HepG2 (cell line): Measurements from ENCODE around the gene TPRN. TPM values are rescaled to one million over a fixed set of nuclear protein-coding genes. Genes with fewer than 3 reads are reported as not detected.

Experiments used
- HHEX ChIP-seq: IDR thresholded peaks from 2 replicates; pipeline ENCODE4 v1.6.1; 2016; ENCODE audit warnings: control low read depth
- HOXA3 ChIP-seq: sonication (generic); formaldehyde crosslinking; IDR thresholded peaks from 2 replicates; pipeline ENCODE4 v1.5.0; 2020; ENCODE audit warnings: missing genetic modification reagents
- KDM6A ChIP-seq: IDR thresholded peaks from 2 replicates; pipeline ENCODE4 v1.6.1; 2016; ENCODE audit warnings: low read depth
- WIZ ChIP-seq: sonication (generic); formaldehyde crosslinking; IDR thresholded peaks from 2 replicates; pipeline ENCODE4 v1.5.1; 2020; ENCODE audit warnings: mild to moderate bottlenecking, missing genetic modification reagents
- ZKSCAN8 ChIP-seq: IDR thresholded peaks from 2 replicates; pipeline ENCODE4 v1.6.1; 2016; ENCODE audit warnings: borderline replicate concordance, missing genetic modification reagents, missing compliant biosample characterization
- ZNF33B ChIP-seq: sonication (generic); formaldehyde crosslinking; IDR thresholded peaks from 2 replicates; pipeline ENCODE4 v1.5.1; 2020; ENCODE audit warnings: mild to moderate bottlenecking, missing genetic modification reagents
- ZNF589 ChIP-seq: sonication (generic); formaldehyde crosslinking; conservative IDR thresholded peaks from 2 replicates; pipeline ENCODE4 v1.8.0; 2022; ENCODE audit warnings: mild to moderate bottlenecking, moderate library complexity, missing genetic modification reagents
- ZNF75D ChIP-seq: sonication (generic); formaldehyde crosslinking; IDR thresholded peaks from 2 replicates; pipeline ENCODE4 v1.8.1; 2023; ENCODE audit warnings: missing genetic modification reagents, mild to moderate bottlenecking, borderline replicate concordance
- polyA plus RNA-seq, 8 experiments: library from polyadenylated mRNA; depleted of rRNA in 3 of 8; stranded (reverse) in 7 of 8; unstranded in 1 of 8; fragments of >200 nt; fragmentation: Illumina TruSeq in 4 of 8; extraction: Trizol in 4 of 8; gene quantifications; 2 replicates each; pipeline versions ENCODE4 v1.2.1 to v1.2.3, GENCODE V29; 2011 to 2016; ENCODE audit warnings: low read depth in 4 of 8, missing spikeins in 1 of 8, mixed read lengths in 1 of 8; ENCODE audit not compliant: insufficient read depth in 1 of 8
- total RNA-seq, 5 experiments: library from RNA; depleted of rRNA; stranded (reverse); fragments of >200 nt; fragmentation: Illumina TruSeq; extraction: Trizol; gene quantifications; 2 replicates each; pipeline ENCODE4 v1.2.3, GENCODE V29; 2016; ENCODE audit warnings: low read depth in 1 of 5
- TF ChIP-seq, protein P1 (sequence below): IDR thresholded peaks from 2 replicates; pipeline ENCODE4 v1.6.1; 2016; ENCODE audit warnings: mild to moderate bottlenecking
- TF ChIP-seq, protein P2 (sequence below): sonication (generic); formaldehyde crosslinking; IDR thresholded peaks from 2 replicates; pipeline ENCODE4 v1.9.0; 2022; ENCODE audit warnings: missing genetic modification reagents, mild to moderate bottlenecking, borderline replicate concordance
- TF ChIP-seq, protein P3 (sequence below): sonication (generic); formaldehyde crosslinking; IDR thresholded peaks from 2 replicates; pipeline ENCODE4 v1.5.0; 2020; ENCODE audit warnings: missing genetic modification reagents
- TF ChIP-seq, protein P4 (sequence below): sonication (generic); formaldehyde crosslinking; IDR thresholded peaks from 2 replicates; pipeline ENCODE4 v1.5.1; 2020; ENCODE audit warnings: missing genetic modification reagents, mild to moderate bottlenecking, borderline replicate concordance
- TF ChIP-seq, protein P5 (sequence below): sonication (generic); formaldehyde crosslinking; IDR thresholded peaks from 2 replicates; pipeline ENCODE4 v1.9.0; 2021; ENCODE audit warnings: mild to moderate bottlenecking, missing genetic modification reagents
- TF ChIP-seq, protein P6 (sequence below): sonication (generic); formaldehyde crosslinking; IDR thresholded peaks from 2 replicates; pipeline ENCODE4 v1.4.0; 2020; ENCODE audit warnings: missing genetic modification reagents, borderline replicate concordance

TPRN gene
- total and polyA plus RNA-seq, 2 of the 13 experiments (the other 11 are each of a cell fraction or from before 2014, with no cell fraction given): 10.1 to 19.2 TPM

DNA sequence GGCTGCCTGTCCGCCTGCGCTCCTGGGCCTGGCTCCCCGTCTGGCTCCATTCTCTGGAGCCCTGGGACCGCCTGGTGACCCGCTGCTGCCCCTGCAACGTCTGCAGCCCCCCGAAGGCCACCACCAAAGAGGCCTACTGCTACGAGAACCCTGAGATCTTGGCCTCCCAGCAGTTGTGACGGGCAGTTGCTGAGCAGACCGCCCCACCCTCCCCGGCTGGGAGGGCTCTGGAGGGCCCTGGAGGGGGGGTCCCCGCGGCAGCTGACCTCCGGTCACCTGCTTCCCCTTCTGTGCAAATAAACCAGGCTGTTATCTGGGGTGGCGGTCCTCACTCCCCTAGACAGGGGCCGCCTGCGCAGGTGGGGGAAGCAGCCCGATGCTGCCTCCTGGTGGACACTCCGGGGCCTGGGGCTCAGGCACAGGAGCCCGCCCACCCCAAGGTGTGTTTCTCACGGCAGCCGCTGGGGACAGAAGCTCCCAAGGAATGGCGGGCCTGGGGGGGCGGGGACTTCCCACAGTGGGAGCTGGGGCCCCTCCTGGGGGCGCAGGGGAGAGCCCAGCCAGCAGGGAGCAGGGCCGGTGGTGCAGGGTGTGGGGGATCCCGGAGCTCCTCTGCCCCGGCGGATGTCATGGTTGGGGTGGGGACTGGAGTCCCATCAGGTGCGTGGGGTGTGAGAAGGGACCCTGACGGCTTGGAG, 35.8 kb upstream of the TPRN start (continued):
- TF ChIP-seq, protein P1, sequence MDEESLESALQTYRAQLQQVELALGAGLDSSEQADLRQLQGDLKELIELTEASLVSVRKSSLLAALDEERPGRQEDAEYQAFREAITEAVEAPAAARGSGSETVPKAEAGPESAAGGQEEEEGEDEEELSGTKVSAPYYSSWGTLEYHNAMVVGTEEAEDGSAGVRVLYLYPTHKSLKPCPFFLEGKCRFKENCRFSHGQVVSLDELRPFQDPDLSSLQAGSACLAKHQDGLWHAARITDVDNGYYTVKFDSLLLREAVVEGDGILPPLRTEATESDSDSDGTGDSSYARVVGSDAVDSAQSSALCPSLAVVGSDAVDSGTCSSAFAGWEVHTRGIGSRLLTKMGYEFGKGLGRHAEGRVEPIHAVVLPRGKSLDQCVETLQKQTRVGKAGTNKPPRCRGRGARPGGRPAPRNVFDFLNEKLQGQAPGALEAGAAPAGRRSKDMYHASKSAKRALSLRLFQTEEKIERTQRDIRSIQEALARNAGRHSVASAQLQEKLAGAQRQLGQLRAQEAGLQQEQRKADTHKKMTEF: peak; percentile 80; the same call in 1 of the 2 replicates
- TF ChIP-seq WIZ (CRISPR knock-in tag): no peak
- TF ChIP-seq, protein P2, sequence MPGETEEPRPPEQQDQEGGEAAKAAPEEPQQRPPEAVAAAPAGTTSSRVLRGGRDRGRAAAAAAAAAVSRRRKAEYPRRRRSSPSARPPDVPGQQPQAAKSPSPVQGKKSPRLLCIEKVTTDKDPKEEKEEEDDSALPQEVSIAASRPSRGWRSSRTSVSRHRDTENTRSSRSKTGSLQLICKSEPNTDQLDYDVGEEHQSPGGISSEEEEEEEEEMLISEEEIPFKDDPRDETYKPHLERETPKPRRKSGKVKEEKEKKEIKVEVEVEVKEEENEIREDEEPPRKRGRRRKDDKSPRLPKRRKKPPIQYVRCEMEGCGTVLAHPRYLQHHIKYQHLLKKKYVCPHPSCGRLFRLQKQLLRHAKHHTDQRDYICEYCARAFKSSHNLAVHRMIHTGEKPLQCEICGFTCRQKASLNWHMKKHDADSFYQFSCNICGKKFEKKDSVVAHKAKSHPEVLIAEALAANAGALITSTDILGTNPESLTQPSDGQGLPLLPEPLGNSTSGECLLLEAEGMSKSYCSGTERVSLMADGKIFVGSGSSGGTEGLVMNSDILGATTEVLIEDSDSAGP (CRISPR knock-in tag): peak; percentile 90
- TF ChIP-seq, protein P3, sequence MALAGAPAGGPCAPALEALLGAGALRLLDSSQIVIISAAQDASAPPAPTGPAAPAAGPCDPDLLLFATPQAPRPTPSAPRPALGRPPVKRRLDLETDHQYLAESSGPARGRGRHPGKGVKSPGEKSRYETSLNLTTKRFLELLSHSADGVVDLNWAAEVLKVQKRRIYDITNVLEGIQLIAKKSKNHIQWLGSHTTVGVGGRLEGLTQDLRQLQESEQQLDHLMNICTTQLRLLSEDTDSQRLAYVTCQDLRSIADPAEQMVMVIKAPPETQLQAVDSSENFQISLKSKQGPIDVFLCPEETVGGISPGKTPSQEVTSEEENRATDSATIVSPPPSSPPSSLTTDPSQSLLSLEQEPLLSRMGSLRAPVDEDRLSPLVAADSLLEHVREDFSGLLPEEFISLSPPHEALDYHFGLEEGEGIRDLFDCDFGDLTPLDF: no peak
- no peak for TF ChIP-seq ZNF75D (CRISPR knock-in tag)
- TF ChIP-seq, protein P4, sequence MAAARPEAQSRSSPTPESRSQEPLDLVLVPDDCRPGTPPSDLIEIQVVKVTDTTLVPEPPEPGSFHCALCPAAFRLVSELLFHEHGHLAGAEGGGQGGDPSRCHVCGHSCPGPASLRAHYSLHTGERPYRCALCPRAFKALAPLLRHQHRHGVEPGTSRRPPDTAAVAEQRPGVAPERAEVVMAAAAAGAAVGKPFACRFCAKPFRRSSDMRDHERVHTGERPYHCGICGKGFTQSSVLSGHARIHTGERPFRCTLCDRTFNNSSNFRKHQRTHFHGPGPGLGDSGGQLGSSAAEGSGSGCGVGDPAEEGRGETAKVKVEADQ (CRISPR knock-in tag): no peak
- no peak for TF ChIP-seq KDM6A (CRISPR knock-in tag)
- TF ChIP-seq ZNF589: peak; percentile 45; the same call in 1 of the 2 replicates
- TF ChIP-seq HOXA3 (CRISPR knock-in tag): peak; percentile 88
- TF ChIP-seq, protein P5, sequence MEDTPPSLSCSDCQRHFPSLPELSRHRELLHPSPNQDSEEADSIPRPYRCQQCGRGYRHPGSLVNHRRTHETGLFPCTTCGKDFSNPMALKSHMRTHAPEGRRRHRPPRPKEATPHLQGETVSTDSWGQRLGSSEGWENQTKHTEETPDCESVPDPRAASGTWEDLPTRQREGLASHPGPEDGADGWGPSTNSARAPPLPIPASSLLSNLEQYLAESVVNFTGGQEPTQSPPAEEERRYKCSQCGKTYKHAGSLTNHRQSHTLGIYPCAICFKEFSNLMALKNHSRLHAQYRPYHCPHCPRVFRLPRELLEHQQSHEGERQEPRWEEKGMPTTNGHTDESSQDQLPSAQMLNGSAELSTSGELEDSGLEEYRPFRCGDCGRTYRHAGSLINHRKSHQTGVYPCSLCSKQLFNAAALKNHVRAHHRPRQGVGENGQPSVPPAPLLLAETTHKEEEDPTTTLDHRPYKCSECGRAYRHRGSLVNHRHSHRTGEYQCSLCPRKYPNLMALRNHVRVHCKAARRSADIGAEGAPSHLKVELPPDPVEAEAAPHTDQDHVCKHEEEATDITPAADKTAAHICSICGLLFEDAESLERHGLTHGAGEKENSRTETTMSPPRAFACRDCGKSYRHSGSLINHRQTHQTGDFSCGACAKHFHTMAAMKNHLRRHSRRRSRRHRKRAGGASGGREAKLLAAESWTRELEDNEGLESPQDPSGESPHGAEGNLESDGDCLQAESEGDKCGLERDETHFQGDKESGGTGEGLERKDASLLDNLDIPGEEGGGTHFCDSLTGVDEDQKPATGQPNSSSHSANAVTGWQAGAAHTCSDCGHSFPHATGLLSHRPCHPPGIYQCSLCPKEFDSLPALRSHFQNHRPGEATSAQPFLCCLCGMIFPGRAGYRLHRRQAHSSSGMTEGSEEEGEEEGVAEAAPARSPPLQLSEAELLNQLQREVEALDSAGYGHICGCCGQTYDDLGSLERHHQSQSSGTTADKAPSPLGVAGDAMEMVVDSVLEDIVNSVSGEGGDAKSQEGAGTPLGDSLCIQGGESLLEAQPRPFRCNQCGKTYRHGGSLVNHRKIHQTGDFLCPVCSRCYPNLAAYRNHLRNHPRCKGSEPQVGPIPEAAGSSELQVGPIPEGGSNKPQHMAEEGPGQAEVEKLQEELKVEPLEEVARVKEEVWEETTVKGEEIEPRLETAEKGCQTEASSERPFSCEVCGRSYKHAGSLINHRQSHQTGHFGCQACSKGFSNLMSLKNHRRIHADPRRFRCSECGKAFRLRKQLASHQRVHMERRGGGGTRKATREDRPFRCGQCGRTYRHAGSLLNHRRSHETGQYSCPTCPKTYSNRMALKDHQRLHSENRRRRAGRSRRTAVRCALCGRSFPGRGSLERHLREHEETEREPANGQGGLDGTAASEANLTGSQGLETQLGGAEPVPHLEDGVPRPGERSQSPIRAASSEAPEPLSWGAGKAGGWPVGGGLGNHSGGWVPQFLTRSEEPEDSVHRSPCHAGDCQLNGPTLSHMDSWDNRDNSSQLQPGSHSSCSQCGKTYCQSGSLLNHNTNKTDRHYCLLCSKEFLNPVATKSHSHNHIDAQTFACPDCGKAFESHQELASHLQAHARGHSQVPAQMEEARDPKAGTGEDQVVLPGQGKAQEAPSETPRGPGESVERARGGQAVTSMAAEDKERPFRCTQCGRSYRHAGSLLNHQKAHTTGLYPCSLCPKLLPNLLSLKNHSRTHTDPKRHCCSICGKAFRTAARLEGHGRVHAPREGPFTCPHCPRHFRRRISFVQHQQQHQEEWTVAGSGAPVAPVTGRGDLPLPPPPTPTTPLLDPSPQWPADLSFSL: no peak
- TF ChIP-seq, protein P6, sequence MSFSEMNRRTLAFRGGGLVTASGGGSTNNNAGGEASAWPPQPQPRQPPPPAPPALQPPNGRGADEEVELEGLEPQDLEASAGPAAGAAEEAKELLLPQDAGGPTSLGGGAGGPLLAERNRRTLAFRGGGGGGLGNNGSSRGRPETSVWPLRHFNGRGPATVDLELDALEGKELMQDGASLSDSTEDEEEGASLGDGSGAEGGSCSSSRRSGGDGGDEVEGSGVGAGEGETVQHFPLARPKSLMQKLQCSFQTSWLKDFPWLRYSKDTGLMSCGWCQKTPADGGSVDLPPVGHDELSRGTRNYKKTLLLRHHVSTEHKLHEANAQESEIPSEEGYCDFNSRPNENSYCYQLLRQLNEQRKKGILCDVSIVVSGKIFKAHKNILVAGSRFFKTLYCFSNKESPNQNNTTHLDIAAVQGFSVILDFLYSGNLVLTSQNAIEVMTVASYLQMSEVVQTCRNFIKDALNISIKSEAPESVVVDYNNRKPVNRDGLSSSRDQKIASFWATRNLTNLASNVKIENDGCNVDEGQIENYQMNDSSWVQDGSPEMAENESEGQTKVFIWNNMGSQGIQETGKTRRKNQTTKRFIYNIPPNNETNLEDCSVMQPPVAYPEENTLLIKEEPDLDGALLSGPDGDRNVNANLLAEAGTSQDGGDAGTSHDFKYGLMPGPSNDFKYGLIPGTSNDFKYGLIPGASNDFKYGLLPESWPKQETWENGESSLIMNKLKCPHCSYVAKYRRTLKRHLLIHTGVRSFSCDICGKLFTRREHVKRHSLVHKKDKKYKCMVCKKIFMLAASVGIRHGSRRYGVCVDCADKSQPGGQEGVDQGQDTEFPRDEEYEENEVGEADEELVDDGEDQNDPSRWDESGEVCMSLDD (CRISPR knock-in tag): peak; percentile 90
- TF ChIP-seq ZKSCAN8 (CRISPR knock-in tag): peak; percentile 42; the same call in 1 of the 2 replicates
- no peak; the same call in 1 of the 2 replicates for TF ChIP-seq ZNF33B
- no peak for TF ChIP-seq HHEX
